GM12874 (cell line): Measurements from ENCODE around the gene XXYLT1.

Source experiments
- CTCF ChIP-seq: IDR thresholded peaks from 2 replicates; pipeline ENCODE4 v1.5.1; 2011; ENCODE audit warnings: low read depth, mild to moderate bottlenecking, control low read depth, low read length, moderate library complexity; ENCODE audit not compliant: insufficient read depth

The XXYLT1 gene

GRCh38 chr3:195040773-195041520, 230.0 kb downstream of the XXYLT1 start:
- TF ChIP-seq CTCF = no peak

- no peak for TF ChIP-seq CTCF
These were observed 230.9 kb downstream of the XXYLT1 start for GRCh38 chr3:195040094-195040493.

- TF ChIP-seq CTCF = no peak
These were observed 231.6 kb downstream of the XXYLT1 start for GRCh38 chr3:195039180-195039843.

GRCh38 chr3:195038161-195038560, 232.8 kb downstream of the XXYLT1 start:
- TF ChIP-seq CTCF = no peak

- TF ChIP-seq CTCF = no peak
These were observed 234.0 kb downstream of the XXYLT1 start for GRCh38 chr3:195036974-195037373.

- TF ChIP-seq CTCF = no peak
These were observed 234.4 kb downstream of the XXYLT1 start for GRCh38 chr3:195036574-195036973.

GRCh38 chr3:195036203-195036505, 234.8 kb downstream of the XXYLT1 start:
- TF ChIP-seq CTCF = no peak
